Osteocyte (in vitro differentiated cells): ENCODE results near the gene SOX1. TPM values are rescaled to one million over a fixed set of nuclear protein-coding genes. Genes with fewer than 3 reads are reported as not detected.

Experiments
- DNase-seq: peaks from one replicate; pipeline ENCODE4 v3.0.0; 2021; ENCODE audit warnings: mixed read lengths; ENCODE audit not compliant: unreplicated experiment; ENCODE audit errors: extremely low spot score
- H3K27ac Mint-ChIP-seq: one replicate; pipeline ENCODE4 v1.8.0; 2021; ENCODE audit warnings: mild to moderate bottlenecking, mixed read lengths; ENCODE audit not compliant: unreplicated experiment
- H3K27me3 Mint-ChIP-seq: one replicate; pipeline ENCODE4 v1.8.0; 2021; ENCODE audit warnings: mixed read lengths; ENCODE audit not compliant: unreplicated experiment
- H3K36me3 Mint-ChIP-seq: one replicate; pipeline ENCODE4 v1.8.0; 2021; ENCODE audit warnings: mixed read lengths; ENCODE audit not compliant: unreplicated experiment
- H3K4me1 Mint-ChIP-seq: one replicate; pipeline ENCODE4 v1.8.0; 2021; ENCODE audit warnings: mixed read lengths; ENCODE audit not compliant: unreplicated experiment
- H3K4me3 Mint-ChIP-seq: one replicate; pipeline ENCODE4 v1.8.0; 2021; ENCODE audit warnings: mild to moderate bottlenecking, moderate library complexity, mixed read lengths; ENCODE audit not compliant: unreplicated experiment
- H3K9me3 Mint-ChIP-seq: one replicate; pipeline ENCODE4 v1.8.0; 2021; ENCODE audit warnings: mixed read lengths; ENCODE audit not compliant: unreplicated experiment
- total RNA-seq: library from RNA; stranded (reverse); gene quantifications from 2 replicates; pipeline ENCODE4 v1.2.1, GENCODE V29; 2021
- TF ChIP-seq, protein P1 (sequence below): fragments of 200-600 bp; sonication (generic); IDR thresholded peaks from 2 replicates; pipeline ENCODE4 v1.5.0; 2021; ENCODE audit warnings: antibody characterized with exemption, mild to moderate bottlenecking, moderate library complexity

Gene SOX1
- total RNA-seq, 1 donor from 2014 or later, result not detected

DNA sequence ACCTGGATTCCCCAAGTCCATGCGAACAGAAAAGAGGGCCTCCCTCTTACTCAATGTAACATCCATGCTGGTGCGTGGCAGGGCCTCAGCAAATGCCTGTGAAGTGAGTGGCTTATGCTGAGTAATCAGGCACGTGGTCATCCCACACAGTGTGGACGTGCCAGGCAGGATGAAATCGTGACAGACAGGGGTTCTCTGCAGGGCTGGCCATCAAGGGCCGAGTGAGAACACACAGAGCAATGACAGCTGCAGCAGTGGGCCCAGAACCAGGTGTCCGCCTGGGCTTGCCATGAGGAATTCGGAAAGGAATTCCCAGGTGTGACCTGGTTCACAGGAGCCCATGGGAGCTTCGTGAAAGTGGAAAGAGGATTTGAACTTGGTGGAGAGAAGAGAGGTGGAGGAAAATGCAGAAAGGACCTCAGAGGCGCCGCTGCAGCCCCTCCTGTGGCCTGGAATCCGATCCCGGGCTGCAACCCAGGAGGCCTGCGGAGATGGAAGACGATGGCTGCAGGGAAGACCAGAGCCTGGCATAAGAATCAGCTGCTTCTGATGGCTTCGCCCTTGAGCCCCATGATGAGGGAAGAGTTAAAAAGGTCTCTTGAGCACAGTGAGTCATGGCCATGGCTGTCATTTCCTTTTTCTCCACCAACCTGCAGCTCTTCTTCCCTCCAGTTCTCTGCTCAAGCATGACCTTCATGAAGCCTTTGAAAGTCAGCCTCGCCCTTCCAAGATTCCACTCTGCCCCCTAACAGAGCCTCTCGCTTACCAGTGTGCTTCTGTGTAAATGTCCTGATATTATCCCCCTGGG lies 34.6 kb upstream of the SOX1 start:
- Mint-ChIP-seq H3K9me3 (peaks cover 18% of the 10 kb centered on the region), H3K4me3 (no peak overlapping the region), H3K4me1 (no peaks in the 10 kb centered on the region), H3K27me3 (no peaks in the 10 kb centered on the region), H3K27ac (no peak overlapping the region), H3K36me3 (no peaks in the 10 kb centered on the region)
- TF ChIP-seq, protein P1, sequence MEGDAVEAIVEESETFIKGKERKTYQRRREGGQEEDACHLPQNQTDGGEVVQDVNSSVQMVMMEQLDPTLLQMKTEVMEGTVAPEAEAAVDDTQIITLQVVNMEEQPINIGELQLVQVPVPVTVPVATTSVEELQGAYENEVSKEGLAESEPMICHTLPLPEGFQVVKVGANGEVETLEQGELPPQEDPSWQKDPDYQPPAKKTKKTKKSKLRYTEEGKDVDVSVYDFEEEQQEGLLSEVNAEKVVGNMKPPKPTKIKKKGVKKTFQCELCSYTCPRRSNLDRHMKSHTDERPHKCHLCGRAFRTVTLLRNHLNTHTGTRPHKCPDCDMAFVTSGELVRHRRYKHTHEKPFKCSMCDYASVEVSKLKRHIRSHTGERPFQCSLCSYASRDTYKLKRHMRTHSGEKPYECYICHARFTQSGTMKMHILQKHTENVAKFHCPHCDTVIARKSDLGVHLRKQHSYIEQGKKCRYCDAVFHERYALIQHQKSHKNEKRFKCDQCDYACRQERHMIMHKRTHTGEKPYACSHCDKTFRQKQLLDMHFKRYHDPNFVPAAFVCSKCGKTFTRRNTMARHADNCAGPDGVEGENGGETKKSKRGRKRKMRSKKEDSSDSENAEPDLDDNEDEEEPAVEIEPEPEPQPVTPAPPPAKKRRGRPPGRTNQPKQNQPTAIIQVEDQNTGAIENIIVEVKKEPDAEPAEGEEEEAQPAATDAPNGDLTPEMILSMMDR, result no peak
- DNase-seq, result no peak

DNA sequence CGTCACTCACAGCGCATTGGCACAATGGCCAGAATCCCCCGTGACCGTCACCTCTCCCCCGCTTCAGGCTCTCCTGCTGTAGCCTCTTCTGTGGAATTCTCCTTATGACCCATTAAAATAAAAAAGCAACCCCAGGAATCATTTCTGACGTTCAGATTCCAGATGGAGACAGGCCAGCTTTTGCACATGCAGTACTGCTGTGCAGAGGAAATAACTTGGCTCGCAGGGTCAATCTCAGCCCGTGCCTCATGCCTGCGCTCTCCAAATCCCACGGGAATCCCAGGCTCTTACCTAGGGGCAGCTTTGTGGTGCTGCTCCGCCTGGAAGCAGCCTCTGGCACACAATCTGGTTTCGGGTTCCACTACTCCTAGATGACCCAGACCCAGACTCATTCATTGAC lies 32.7 kb upstream of the SOX1 start:
- TF ChIP-seq, protein P1, result no peak
- no peak overlapping the region for H3K27ac Mint-ChIP-seq
- no peaks in the 10 kb centered on the region for H3K36me3 Mint-ChIP-seq
- H3K27me3 Mint-ChIP-seq, result no peaks in the 10 kb centered on the region
- H3K4me1 Mint-ChIP-seq, result no peaks in the 10 kb centered on the region
- H3K9me3 Mint-ChIP-seq, result peaks cover 20% of the 10 kb centered on the region
- no peak for DNase-seq
- no peak overlapping the region for H3K4me3 Mint-ChIP-seq

DNA sequence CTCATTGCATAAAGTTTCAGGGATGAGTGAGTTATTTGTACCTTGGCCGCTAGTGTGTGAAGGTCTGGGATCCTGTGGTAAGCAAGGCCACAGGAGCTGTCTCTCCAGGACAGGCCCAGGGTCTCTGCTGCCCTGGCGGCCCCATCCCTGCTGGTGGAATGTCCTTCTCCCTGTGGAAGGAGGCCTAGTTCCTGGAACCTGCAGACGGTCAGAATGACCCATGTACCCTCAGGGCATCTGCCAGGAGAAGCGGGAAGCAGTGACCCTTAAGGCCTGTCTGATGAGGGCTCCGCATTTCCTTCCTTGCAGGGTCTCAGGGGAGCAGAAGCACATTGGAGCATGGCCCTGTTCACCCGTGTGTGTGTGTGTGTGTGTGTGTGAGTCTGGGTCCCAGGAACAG lies 32.1 kb upstream of the SOX1 start:
- DNase-seq, result no peak
- H3K9me3 Mint-ChIP-seq, result peaks cover 25% of the 10 kb centered on the region
- H3K27ac Mint-ChIP-seq, result no peak overlapping the region
- H3K4me1 Mint-ChIP-seq, result no peaks in the 10 kb centered on the region
- H3K36me3 Mint-ChIP-seq, result no peaks in the 10 kb centered on the region
- H3K4me3 Mint-ChIP-seq, result no peak overlapping the region
- H3K27me3 Mint-ChIP-seq, result no peaks in the 10 kb centered on the region
- TF ChIP-seq, protein P1, result no peak

DNA sequence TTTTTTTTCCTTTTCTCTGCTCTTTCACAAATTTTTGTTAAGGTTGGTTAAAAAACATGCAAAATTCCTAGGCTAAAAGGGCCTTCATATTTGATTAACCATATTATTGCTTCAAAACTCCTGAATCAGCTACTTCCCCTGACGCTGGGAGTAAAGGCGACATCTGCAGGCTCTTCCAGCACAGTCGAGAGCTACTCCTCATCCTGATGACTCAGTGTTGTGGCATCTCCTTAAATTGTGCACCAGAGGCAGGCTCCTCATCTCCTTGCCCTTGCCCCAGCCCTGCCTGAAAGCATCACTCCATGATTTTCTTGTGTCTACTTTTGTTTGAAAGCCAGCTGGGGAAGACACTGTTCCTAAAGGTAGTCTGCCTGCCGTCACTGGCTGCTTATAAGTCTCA lies 24.5 kb upstream of the SOX1 start:
- Mint-ChIP-seq H3K4me3 (no peak overlapping the region), H3K9me3 (peaks cover 46% of the 10 kb centered on the region), H3K36me3 (no peaks in the 10 kb centered on the region), H3K27me3 (no peaks in the 10 kb centered on the region), H3K4me1 (no peaks in the 10 kb centered on the region), H3K27ac (no peak overlapping the region)
- TF ChIP-seq, protein P1, result no peak
- DNase-seq, result no peak

DNA sequence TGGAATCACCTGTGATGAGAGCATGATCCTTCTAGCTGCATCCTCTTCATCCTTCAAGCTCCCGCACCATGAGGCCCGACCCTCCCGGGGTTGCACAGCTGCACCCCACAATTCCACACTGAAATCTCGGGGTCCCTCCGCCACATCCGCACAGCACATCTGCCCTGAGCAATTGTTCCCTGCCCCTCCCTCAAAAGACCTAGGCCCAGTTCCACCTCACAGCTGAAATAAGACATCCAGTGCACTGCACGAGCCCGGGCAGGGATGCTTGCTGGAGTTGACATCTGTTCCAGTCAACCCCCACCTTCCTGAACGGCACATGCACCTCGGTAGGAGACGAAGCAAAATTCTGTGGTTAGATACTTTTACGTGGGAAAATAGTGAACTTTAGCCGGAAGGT lies 14.7 kb upstream of the SOX1 start:
- peaks cover 11% of the 10 kb centered on the region for H3K4me1 Mint-ChIP-seq
- DNase-seq, result no peak
- H3K4me3 Mint-ChIP-seq, result no peak overlapping the region
- no peak overlapping the region for H3K27ac Mint-ChIP-seq
- peaks cover 56% of the 10 kb centered on the region for H3K27me3 Mint-ChIP-seq
- no peaks in the 10 kb centered on the region for H3K36me3 Mint-ChIP-seq
- TF ChIP-seq, protein P1, result no peak
- peaks cover 6% of the 10 kb centered on the region for H3K9me3 Mint-ChIP-seq
